Mesothelial cell of epicardium (in vitro differentiated cells): ENCODE measurements around the gene PEX3. TPM values are rescaled to one million over a fixed set of nuclear protein-coding genes. Genes with fewer than 3 reads are reported as not detected.

Experiments used
- DNase-seq, 2 experiments: peaks; one replicate each; pipeline ENCODE4 v3.0.0; 2021; ENCODE audit warnings: low spot score in 2 of 2; ENCODE audit not compliant: unreplicated experiment in 2 of 2
- H3K27ac Mint-ChIP-seq: 2 replicates; pipeline ENCODE4 v1.8.0; 2021; ENCODE audit warnings: mixed read lengths
- H3K27me3 Mint-ChIP-seq: 2 replicates; pipeline ENCODE4 v1.8.0; 2021; ENCODE audit warnings: low read depth, mixed read lengths
- H3K36me3 Mint-ChIP-seq: 2 replicates; pipeline ENCODE4 v1.8.0; 2021; ENCODE audit warnings: mixed read lengths
- H3K4me1 Mint-ChIP-seq: 2 replicates; pipeline ENCODE4 v1.8.0; 2021; ENCODE audit warnings: mixed read lengths
- H3K4me3 Mint-ChIP-seq: 2 replicates; pipeline ENCODE4 v1.8.0; 2021; ENCODE audit warnings: mild to moderate bottlenecking, moderate library complexity, mixed read lengths
- H3K9me3 Mint-ChIP-seq: 2 replicates; pipeline ENCODE4 v1.8.0; 2021; ENCODE audit warnings: mixed read lengths
- total RNA-seq: library from RNA; stranded (reverse); gene quantifications from 3 replicates; pipeline ENCODE4 v1.2.1, GENCODE V29; 2021
- TF ChIP-seq, protein P1 (sequence below): fragments of 200-600 bp; sonication (generic); IDR thresholded peaks from one replicate; pipeline ENCODE4 v1.5.0; 2021; ENCODE audit warnings: antibody characterized with exemption; ENCODE audit not compliant: unreplicated experiment

PEX3 gene
- total RNA-seq, 1 donor from 2014 or later, result 20.8 TPM

DNA sequence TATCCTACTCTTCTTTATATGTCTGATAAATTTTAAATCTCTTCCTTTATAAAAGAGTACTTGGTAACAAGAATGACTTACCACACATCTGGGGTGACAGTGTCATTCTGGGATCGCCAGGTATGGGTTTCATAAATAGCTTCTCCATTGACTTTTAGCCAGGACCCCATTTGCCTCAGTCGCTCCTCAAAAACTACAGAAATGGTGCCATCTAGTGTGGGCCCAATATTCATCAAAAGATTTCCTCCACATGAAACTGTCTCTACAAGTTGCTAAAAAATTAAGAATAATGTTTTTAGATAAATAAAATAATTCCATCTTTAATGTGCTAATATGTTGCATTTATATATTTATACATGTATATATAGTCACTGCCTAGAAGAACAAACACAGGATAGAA lies 51.2 kb downstream of the PEX3 start:
- TF ChIP-seq, protein P1, sequence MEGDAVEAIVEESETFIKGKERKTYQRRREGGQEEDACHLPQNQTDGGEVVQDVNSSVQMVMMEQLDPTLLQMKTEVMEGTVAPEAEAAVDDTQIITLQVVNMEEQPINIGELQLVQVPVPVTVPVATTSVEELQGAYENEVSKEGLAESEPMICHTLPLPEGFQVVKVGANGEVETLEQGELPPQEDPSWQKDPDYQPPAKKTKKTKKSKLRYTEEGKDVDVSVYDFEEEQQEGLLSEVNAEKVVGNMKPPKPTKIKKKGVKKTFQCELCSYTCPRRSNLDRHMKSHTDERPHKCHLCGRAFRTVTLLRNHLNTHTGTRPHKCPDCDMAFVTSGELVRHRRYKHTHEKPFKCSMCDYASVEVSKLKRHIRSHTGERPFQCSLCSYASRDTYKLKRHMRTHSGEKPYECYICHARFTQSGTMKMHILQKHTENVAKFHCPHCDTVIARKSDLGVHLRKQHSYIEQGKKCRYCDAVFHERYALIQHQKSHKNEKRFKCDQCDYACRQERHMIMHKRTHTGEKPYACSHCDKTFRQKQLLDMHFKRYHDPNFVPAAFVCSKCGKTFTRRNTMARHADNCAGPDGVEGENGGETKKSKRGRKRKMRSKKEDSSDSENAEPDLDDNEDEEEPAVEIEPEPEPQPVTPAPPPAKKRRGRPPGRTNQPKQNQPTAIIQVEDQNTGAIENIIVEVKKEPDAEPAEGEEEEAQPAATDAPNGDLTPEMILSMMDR, result no peak
- Mint-ChIP-seq H3K27me3 (no peaks in the 10 kb centered on the region), H3K4me1 (no peaks in the 10 kb centered on the region), H3K27ac (no peak overlapping the region), H3K9me3 (peaks cover 6% of the 10 kb centered on the region), H3K36me3 (peaks cover 56% of the 10 kb centered on the region), H3K4me3 (no peak overlapping the region)
- DNase-seq, result no peak

DNA sequence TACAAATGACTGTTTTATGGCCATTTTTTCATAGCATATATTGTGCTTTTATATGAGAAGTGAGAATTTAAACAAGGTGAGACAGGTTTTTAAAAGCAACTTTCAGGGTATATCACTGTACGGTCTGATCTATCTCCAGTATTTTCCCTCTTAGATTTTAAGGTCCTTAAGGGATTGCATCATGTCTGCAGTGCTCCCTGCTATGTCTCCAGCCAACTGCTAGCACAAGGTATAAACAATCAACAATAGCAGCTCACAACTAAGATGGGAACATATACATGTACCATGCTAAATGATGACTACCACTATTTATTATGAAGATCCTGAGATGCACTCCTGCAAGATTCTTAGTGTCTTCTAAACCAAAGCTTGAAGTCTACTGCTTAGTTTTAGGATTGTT lies 53.8 kb downstream of the PEX3 start:
- TF ChIP-seq, protein P1, result no peak
- Mint-ChIP-seq H3K36me3 (peaks cover 45% of the 10 kb centered on the region), H3K9me3 (no peaks in the 10 kb centered on the region), H3K27ac (no peak overlapping the region), H3K27me3 (no peaks in the 10 kb centered on the region), H3K4me3 (no peak overlapping the region), H3K4me1 (peaks cover 4% of the 10 kb centered on the region)
- DNase-seq, result no peak

DNA sequence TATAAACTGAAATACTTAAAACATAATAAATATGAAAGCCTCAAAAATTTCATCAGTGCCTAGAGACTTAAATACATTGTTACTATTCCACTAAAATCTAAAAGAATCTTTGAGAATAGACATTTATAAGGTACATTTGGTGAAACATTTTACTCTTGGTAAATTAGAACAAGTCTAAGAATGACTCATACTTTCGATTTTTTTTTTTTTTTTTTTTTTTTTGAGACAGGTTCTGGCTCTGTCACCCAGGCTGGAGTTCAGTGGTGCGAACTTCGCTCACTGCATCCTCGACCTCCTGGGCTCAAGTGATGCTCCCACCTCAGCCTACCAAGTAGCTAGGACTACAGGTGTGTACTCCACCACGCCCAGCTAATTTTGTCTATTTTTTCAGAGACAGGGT lies 54.5 kb downstream of the PEX3 start:
- peaks cover 37% of the 10 kb centered on the region for H3K36me3 Mint-ChIP-seq
- H3K27ac Mint-ChIP-seq, result no peak overlapping the region
- no peak for DNase-seq
- H3K4me3 Mint-ChIP-seq, result no peak overlapping the region
- TF ChIP-seq, protein P1, result no peak
- no peaks in the 10 kb centered on the region for H3K9me3 Mint-ChIP-seq
- H3K4me1 Mint-ChIP-seq, result peaks cover 9% of the 10 kb centered on the region
- no peaks in the 10 kb centered on the region for H3K27me3 Mint-ChIP-seq

DNA sequence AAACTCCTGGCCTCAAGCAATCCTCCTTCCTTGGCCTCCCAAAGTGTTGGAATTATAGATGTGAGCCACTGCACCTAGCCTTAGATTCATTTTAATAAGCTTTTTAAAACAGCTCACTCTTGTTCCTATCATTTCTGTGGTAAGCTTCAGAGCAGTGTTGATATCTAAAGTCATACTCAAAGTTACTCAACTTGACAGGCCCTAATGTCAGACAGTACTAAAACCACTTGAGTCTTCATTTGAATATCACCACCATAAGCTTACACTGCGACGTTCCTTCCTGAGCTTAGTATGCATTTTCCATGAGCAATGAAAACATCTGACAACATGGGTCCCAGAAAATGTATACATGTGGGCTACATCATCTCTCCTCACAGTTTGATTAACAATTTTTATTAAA lies 54.9 kb downstream of the PEX3 start:
- peaks cover 11% of the 10 kb centered on the region for H3K4me1 Mint-ChIP-seq
- peaks cover 34% of the 10 kb centered on the region for H3K36me3 Mint-ChIP-seq
- H3K27me3 Mint-ChIP-seq, result no peaks in the 10 kb centered on the region
- TF ChIP-seq, protein P1, result no peak
- H3K4me3 Mint-ChIP-seq, result no peak overlapping the region
- H3K9me3 Mint-ChIP-seq, result no peaks in the 10 kb centered on the region
- DNase-seq, result no peak
- no peak overlapping the region for H3K27ac Mint-ChIP-seq

- TF ChIP-seq, protein P1, result no peak
- Mint-ChIP-seq H3K36me3 (peaks cover 28% of the 10 kb centered on the region), H3K4me3 (no peak overlapping the region), H3K27me3 (no peaks in the 10 kb centered on the region), H3K4me1 (peaks cover 18% of the 10 kb centered on the region), H3K27ac (no peak overlapping the region), H3K9me3 (no peaks in the 10 kb centered on the region)
- DNase-seq, result no peak
These were observed 55.6 kb downstream of the PEX3 start for GRCh38 chr6:143506199-143506598.

GRCh38 chr6:143506620-143507019 lies 56.0 kb downstream of the PEX3 start:
- Mint-ChIP-seq H3K27me3 (no peaks in the 10 kb centered on the region), H3K4me1 (peaks cover 19% of the 10 kb centered on the region), H3K36me3 (peaks cover 24% of the 10 kb centered on the region), H3K9me3 (no peaks in the 10 kb centered on the region), H3K27ac (no peak overlapping the region), H3K4me3 (no peak overlapping the region)
- DNase-seq, result no peak
- TF ChIP-seq, protein P1, result no peak
